ENCODE data around the gene FANCD2. TPM values are rescaled to one million over a fixed set of nuclear protein-coding genes. Genes with fewer than 3 reads are reported as not detected.

The FANCD2 gene
- total RNA-seq, 1 experiment from 2014 or later = 74.9 TPM

DNA sequence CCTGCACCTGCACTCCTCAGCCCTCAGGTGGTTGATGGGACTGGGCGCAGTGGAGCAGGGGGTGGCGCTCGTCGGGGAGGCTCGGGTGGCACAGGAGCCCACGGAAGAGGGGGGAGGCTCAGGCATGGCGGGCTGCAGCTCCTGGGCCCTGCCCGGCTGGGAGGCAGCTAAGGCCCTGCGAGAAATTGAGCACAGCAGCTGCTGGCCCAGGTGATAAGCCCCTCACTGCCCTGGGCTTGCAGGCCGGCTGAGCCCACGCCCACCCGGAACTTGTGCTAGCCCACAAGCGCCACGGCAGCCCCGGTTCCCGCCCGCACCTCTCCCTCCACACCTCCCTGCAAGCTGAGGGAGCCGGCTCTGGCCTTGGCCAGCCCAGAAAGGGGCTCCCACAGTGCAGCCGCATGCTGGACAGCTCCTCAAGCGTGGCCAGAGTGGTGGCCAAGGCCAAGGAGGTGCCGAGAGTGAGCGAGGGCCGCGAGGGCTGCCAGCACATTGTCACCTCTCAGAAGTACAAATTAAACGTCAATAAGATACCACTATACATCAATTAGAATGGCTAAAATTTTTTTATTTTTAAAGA, 110.3 kb downstream of the FANCD2 start:
- Histone ChIP-seq H4K91ac (ENCODE audit: insufficient read length, low read depth, low read length) (no peak overlapping the region), H3K18ac (ENCODE audit: insufficient read length, low read depth, low read length) (no peak overlapping the region), H3K23ac (ENCODE audit: insufficient read length, low read depth, low read length) (no peak overlapping the region), H3K4me2 (ENCODE audit: insufficient read depth, insufficient read length, low read length) (no peak overlapping the region), H2BK12ac (ENCODE audit: insufficient read length, low read depth, low read length) (no peak overlapping the region), H2BK20ac (ENCODE audit: low read depth, low read length, poor library complexity, severe bottlenecking) (no peak overlapping the region), H3K14ac (ENCODE audit: insufficient read depth, low read length) (no peak overlapping the region; the same call in 1 of the 2 replicates), H2AFZ (ENCODE audit: low read length) (no peak overlapping the region), H3K79me1 (ENCODE audit: insufficient read depth, low read depth, low read length, poor library complexity, severe bottlenecking) (no peaks in the 10 kb centered on the region), H3K23me2 (ENCODE audit: insufficient read length, low read depth, low read length, poor library complexity, severe bottlenecking) (no peaks in the 10 kb centered on the region), H4K5ac (ENCODE audit: insufficient read length, low read depth, low read length) (no peak overlapping the region), H3K79me2 (ENCODE audit: insufficient read depth, low read length) (no peaks in the 10 kb centered on the region), H3K56ac (ENCODE audit: insufficient read length, low read depth, low read length) (no peak overlapping the region), H3K9ac (ENCODE audit: extremely low read depth, insufficient read length, low read length) (no peak overlapping the region), H4K8ac (replicated peaks; ENCODE audit: insufficient read length, low read depth, low read length) (no peak overlapping the region), H3T11ph (ENCODE audit: low read length) (no peak overlapping the region), H3K27me3 (ENCODE audit: insufficient read depth, low read length) (no peaks in the 10 kb centered on the region), H2BK15ac (ENCODE audit: low read depth, low read length) (no peak overlapping the region), H3K4ac (ENCODE audit: low read depth, low read length) (no peak overlapping the region), H2AK5ac (ENCODE audit: insufficient read length, low read length) (no peak overlapping the region), H2BK5ac (ENCODE audit: insufficient read length, low read length) (no peak overlapping the region), H2BK120ac (ENCODE audit: low read depth, low read length, poor library complexity, severe bottlenecking) (no peak overlapping the region), H4K20me1 (ENCODE audit: control insufficient read depth, insufficient read depth, insufficient read length) (no peaks in the 10 kb centered on the region), H3K27ac (ENCODE audit: insufficient read length, low read depth, low read length) (no peak overlapping the region), H3K9me3 (ENCODE audit: control insufficient read depth, low read depth, low read length) (no peaks in the 10 kb centered on the region), H3K4me1 (ENCODE audit: insufficient read depth, low read length) (no peaks in the 10 kb centered on the region)
- peaks cover 2 to 6% of the 10 kb centered on the region in 2 experiments; a peak in 4 of 5 replicates for H3K9me3 Mint-ChIP-seq
- H3K4me1 Mint-ChIP-seq = no peaks in the 10 kb centered on the region
- WGBS (ENCODE audit: extremely low coverage, insufficient read length, low lambda C conversion rate) = no CpG with 5 or more reads among the region's 25 CpGs
- TF ChIP-seq, protein P1, sequence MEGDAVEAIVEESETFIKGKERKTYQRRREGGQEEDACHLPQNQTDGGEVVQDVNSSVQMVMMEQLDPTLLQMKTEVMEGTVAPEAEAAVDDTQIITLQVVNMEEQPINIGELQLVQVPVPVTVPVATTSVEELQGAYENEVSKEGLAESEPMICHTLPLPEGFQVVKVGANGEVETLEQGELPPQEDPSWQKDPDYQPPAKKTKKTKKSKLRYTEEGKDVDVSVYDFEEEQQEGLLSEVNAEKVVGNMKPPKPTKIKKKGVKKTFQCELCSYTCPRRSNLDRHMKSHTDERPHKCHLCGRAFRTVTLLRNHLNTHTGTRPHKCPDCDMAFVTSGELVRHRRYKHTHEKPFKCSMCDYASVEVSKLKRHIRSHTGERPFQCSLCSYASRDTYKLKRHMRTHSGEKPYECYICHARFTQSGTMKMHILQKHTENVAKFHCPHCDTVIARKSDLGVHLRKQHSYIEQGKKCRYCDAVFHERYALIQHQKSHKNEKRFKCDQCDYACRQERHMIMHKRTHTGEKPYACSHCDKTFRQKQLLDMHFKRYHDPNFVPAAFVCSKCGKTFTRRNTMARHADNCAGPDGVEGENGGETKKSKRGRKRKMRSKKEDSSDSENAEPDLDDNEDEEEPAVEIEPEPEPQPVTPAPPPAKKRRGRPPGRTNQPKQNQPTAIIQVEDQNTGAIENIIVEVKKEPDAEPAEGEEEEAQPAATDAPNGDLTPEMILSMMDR (conservative IDR thresholded peaks at IDR 0.05) = no peak
- H3K27ac Mint-ChIP-seq = no peak overlapping the region
- no peak overlapping the region for H3K4me3 Mint-ChIP-seq
- no peak for DNase-seq
- peaks cover 3% of the 10 kb centered on the region; the same call in 1 of the 2 replicates for H3K27me3 Mint-ChIP-seq (ENCODE audit: low read depth)
- peaks cover 0 to 2% (median 0%) of the 10 kb centered on the region in 3 experiments; a peak in 2 of 7 replicates for H3K36me3 Mint-ChIP-seq (ENCODE audit: insufficient read depth in 1 of 3, low read depth in 3 of 3)

All from H9 (cell line).